ENCODE results near the gene SAMD14.

SAMD14 gene

DNA sequence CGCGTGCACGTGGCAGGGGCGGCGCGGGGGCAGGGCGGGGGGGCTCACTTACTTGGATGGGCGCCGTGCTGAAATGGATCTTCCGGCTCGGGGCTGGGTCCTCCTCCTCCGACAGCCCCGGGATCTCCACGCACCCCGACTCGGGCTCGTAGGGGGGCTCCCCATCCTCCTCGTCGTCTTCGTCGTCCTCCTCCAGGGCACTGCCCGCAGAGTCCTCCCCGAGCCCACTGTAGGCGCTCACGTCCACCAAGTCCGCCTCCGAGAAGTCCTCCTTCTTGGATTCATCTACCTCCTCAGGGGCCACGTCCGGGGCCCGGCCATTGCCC lies 19.1 kb upstream of the SAMD14 start:
- H3K4me1 ChIP-seq (ENCODE audit: insufficient read depth, low read length) = peaks cover 39% of the 10 kb centered on the region
- H3K36me3 ChIP-seq (ENCODE audit: insufficient read depth, low read length) = peaks cover 8% of the 10 kb centered on the region
- H3K9me3 ChIP-seq (ENCODE audit: low read length) = no peaks in the 10 kb centered on the region
- no peaks in the 10 kb centered on the region for H3K27me3 ChIP-seq (ENCODE audit: insufficient read depth, low read length)
- H2AFZ ChIP-seq (ENCODE audit: low read depth, low read length) = no peak overlapping the region
- H3K4me3 ChIP-seq (ENCODE audit: low read length) = peak overlapping the region; percentile 69

- H3K36me3 ChIP-seq (ENCODE audit: insufficient read depth, low read length) = peaks cover 14% of the 10 kb centered on the region
- H3K4me3 ChIP-seq (ENCODE audit: low read length) = peak overlapping the region; percentile 69
- no peaks in the 10 kb centered on the region for H3K27me3 ChIP-seq (ENCODE audit: insufficient read depth, low read length)
- no peaks in the 10 kb centered on the region for H3K9me3 ChIP-seq (ENCODE audit: low read length)
- H3K4me1 ChIP-seq (ENCODE audit: insufficient read depth, low read length) = peaks cover 39% of the 10 kb centered on the region
- no peak overlapping the region for H2AFZ ChIP-seq (ENCODE audit: low read depth, low read length)
Observed at GRCh38 chr17:50148226-50149090, 18.5 kb upstream of the SAMD14 start.

GRCh38 chr17:50147841-50148225 lies 17.9 kb upstream of the SAMD14 start:
- peaks cover 39% of the 10 kb centered on the region for H3K4me1 ChIP-seq (ENCODE audit: insufficient read depth, low read length)

GRCh38 chr17:50146927-50147665 lies 17.1 kb upstream of the SAMD14 start:
- peaks cover 35% of the 10 kb centered on the region for H3K4me1 ChIP-seq (ENCODE audit: insufficient read depth, low read length)

More at GRCh38 chr17:50147841-50148225, 17.9 kb upstream of the SAMD14 start:
- Histone ChIP-seq H2AFZ (ENCODE audit: low read depth, low read length) (no peak overlapping the region), H3K36me3 (ENCODE audit: insufficient read depth, low read length) (peaks cover 19% of the 10 kb centered on the region), H3K9me3 (ENCODE audit: low read length) (no peaks in the 10 kb centered on the region), H3K27me3 (ENCODE audit: insufficient read depth, low read length) (no peaks in the 10 kb centered on the region), H3K4me3 (ENCODE audit: low read length) (peak overlapping the region; percentile 69)

DNA sequence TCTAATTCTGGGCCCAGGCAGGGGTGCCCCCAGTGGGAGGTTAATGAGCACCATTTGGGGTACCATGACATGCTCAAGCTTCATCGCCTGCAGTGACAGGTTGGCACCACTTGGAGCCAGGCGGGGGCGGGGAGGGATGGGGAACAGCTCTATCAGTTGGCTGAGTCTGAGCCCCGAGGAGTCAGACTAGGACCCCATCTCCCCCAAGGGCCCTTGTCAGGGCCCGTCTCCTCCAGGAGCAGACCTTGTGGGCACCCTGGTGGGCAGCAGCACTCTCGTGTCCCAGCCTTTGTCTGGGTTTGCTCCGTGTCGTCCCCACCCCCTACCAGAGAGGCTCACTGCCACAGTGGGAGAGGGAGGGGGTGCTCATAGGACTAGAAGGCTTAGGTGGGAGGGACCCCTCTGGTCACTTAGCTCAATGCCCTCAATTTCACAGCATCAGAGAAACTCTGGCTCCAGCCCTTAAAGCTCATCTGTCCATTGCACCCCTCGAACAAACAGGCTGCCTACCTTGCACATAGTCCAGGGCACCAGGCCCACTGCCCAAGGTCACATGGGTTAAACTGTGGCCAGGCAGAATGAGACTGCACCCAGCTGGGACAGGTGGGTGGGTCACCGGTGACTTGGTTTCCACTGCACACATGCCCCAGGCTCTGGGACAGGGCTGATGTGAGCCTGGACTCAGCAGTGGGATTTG lies 16.4 kb upstream of the SAMD14 start:
- H3K4me1 ChIP-seq (ENCODE audit: insufficient read depth, low read length) = peaks cover 33% of the 10 kb centered on the region
- no peaks in the 10 kb centered on the region for H3K27me3 ChIP-seq (ENCODE audit: insufficient read depth, low read length)
- H2AFZ ChIP-seq (ENCODE audit: low read depth, low read length) = no peak overlapping the region
- peaks cover 32% of the 10 kb centered on the region for H3K36me3 ChIP-seq (ENCODE audit: insufficient read depth, low read length)
- H3K4me3 ChIP-seq (ENCODE audit: low read length) = no peak overlapping the region
- no peaks in the 10 kb centered on the region for H3K9me3 ChIP-seq (ENCODE audit: low read length)

More at GRCh38 chr17:50146927-50147665, 17.1 kb upstream of the SAMD14 start:
- no peaks in the 10 kb centered on the region for H3K9me3 ChIP-seq (ENCODE audit: low read length)
- no peak overlapping the region for H3K4me3 ChIP-seq (ENCODE audit: low read length)
- no peak overlapping the region for H2AFZ ChIP-seq (ENCODE audit: low read depth, low read length)
- H3K27me3 ChIP-seq (ENCODE audit: insufficient read depth, low read length) = no peaks in the 10 kb centered on the region
- H3K36me3 ChIP-seq (ENCODE audit: insufficient read depth, low read length) = peaks cover 26% of the 10 kb centered on the region

DNA sequence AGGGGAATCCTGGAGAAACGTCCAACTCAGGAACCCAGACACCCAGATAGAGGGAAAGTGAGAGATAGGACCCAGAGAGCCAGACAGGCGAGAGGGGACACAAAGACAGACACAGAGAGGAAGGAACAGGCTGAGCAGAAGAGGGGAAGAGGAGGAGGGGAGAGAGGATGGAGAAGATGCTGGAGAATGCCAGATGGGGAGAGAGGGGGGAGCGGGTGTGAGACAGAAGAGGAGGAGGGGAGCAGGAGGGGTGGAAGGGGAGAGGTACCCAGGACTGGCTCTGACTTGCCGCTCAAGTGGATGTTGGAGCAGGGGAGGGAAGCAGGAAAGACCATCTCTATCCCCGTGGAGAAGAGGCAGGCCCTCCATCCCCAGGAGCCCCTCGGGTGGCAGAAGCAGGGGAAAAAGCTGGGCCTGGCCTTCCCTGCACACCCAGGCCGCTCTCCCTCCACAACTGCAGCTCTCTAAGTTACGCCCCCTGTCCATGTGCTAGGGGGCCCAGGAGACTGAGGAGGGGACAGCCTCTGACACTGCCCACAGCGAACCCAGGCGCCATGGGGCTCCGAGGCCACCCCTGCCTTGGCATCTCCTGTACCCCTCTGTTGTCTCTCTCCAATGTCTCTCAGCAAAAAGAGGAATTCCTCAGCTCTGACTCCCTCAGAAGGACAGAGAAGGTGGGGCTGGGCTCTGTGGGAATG lies 15.7 kb upstream of the SAMD14 start:
- Histone ChIP-seq H2AFZ (ENCODE audit: low read depth, low read length) (no peak overlapping the region), H3K4me3 (ENCODE audit: low read length) (no peak overlapping the region), H3K27me3 (ENCODE audit: insufficient read depth, low read length) (no peaks in the 10 kb centered on the region), H3K4me1 (ENCODE audit: insufficient read depth, low read length) (peaks cover 33% of the 10 kb centered on the region), H3K9me3 (ENCODE audit: low read length) (no peaks in the 10 kb centered on the region), H3K36me3 (ENCODE audit: insufficient read depth, low read length) (peaks cover 37% of the 10 kb centered on the region)

GRCh38 chr17:50144845-50145531 lies 15.0 kb upstream of the SAMD14 start:
- no peak overlapping the region for H3K4me3 ChIP-seq (ENCODE audit: low read length)
- no peaks in the 10 kb centered on the region for H3K9me3 ChIP-seq (ENCODE audit: low read length)
- peaks cover 43% of the 10 kb centered on the region for H3K36me3 ChIP-seq (ENCODE audit: insufficient read depth, low read length)
- H2AFZ ChIP-seq (ENCODE audit: low read depth, low read length) = no peak overlapping the region
- no peaks in the 10 kb centered on the region for H3K27me3 ChIP-seq (ENCODE audit: insufficient read depth, low read length)
- peaks cover 33% of the 10 kb centered on the region for H3K4me1 ChIP-seq (ENCODE audit: insufficient read depth, low read length)

DNA sequence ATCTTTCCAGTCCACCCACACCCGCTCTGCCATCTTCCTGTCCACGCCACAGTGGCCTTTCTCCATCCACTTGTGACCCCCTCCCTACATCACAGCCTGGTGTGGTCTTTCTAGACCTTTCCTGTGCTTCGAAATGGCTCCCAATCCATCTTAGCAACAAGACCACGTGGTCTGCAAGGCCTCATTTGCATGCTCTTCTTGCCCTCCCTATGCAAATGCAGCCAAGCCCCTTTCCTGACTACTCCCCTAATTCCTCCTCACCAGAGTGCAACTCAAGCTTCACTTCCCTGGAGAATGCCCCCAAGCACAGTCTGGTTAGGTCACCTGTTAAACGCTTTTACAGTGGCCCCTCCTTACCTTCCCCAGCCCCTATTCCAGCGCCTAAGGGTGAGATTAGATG lies 14.4 kb upstream of the SAMD14 start:
- no peaks in the 10 kb centered on the region for H3K27me3 ChIP-seq (ENCODE audit: insufficient read depth, low read length)
- H3K9me3 ChIP-seq (ENCODE audit: low read length) = no peaks in the 10 kb centered on the region
- H2AFZ ChIP-seq (ENCODE audit: low read depth, low read length) = no peak overlapping the region
- H3K4me3 ChIP-seq (ENCODE audit: low read length) = no peak overlapping the region
- peaks cover 29% of the 10 kb centered on the region for H3K4me1 ChIP-seq (ENCODE audit: insufficient read depth, low read length)
- peaks cover 48% of the 10 kb centered on the region for H3K36me3 ChIP-seq (ENCODE audit: insufficient read depth, low read length)

- Histone ChIP-seq H3K4me1 (ENCODE audit: insufficient read depth, low read length) (peaks cover 23% of the 10 kb centered on the region), H3K27me3 (ENCODE audit: insufficient read depth, low read length) (no peaks in the 10 kb centered on the region), H3K4me3 (ENCODE audit: low read length) (no peak overlapping the region), H3K9me3 (ENCODE audit: low read length) (no peaks in the 10 kb centered on the region), H2AFZ (ENCODE audit: low read depth, low read length) (no peak overlapping the region), H3K36me3 (ENCODE audit: insufficient read depth, low read length) (peaks cover 55% of the 10 kb centered on the region)
Observed at GRCh38 chr17:50143461-50144176, 13.7 kb upstream of the SAMD14 start.

DNA sequence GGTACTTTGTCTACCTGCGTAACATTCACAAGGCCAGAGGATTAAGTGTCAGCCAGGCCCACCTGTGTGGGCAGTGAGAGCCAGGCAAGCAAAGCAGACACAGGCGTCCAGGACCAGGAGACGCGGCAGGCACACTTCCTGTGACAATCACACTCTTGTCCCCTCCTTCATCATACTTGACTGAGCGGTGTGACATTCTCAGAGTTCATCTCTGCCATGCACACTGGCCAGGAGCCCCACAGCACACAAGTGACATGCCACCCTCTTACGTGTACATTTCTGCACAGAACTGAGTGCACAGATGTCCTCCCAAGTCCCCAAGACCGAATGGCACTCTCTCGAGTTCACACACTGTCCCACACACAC lies 11.8 kb upstream of the SAMD14 start:
- Histone ChIP-seq H3K4me3 (ENCODE audit: low read length) (no peak overlapping the region), H3K36me3 (ENCODE audit: insufficient read depth, low read length) (peaks cover 72% of the 10 kb centered on the region), H2AFZ (ENCODE audit: low read depth, low read length) (no peak overlapping the region), H3K4me1 (ENCODE audit: insufficient read depth, low read length) (peaks cover 5% of the 10 kb centered on the region), H3K27me3 (ENCODE audit: insufficient read depth, low read length) (no peaks in the 10 kb centered on the region), H3K9me3 (ENCODE audit: low read length) (no peaks in the 10 kb centered on the region)

DNA sequence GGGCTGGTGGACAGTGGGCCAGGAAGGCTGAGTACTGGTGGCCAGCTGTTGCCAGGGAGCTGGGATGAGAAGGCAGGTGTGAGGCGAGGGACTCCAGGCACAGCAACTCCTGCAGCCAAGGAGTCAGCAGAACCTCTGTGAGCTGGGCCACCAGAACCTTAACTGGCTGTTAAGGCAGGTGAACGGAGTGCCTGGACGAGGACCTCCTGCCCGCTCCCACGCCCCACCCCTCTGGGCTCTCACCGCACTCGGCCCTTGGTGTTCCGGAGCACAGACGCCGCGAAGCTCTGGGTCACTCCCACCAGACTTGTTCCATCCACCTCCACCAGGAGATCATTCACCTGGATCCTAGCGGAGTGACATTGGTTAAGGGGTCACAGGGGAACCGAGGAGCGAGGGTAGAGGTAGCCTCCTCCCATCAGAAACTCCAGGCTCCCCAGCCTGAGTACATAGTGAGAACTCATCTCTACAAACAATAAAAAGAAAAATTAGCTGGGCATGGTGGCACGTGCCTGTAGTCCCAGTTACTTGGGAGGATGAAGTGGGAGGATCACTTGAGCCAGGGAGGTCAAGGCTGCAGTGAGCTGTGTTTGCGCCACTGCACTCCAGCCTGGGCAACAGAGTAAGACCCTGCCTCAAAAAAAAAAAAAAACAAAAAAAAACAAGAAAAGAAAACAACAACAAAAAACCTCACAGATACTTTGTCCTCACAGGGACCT lies 11.2 kb upstream of the SAMD14 start:
- Histone ChIP-seq H2AFZ (ENCODE audit: low read depth, low read length) (no peak overlapping the region), H3K27me3 (ENCODE audit: insufficient read depth, low read length) (no peaks in the 10 kb centered on the region), H3K4me3 (ENCODE audit: low read length) (no peak overlapping the region), H3K9me3 (ENCODE audit: low read length) (no peaks in the 10 kb centered on the region), H3K36me3 (ENCODE audit: insufficient read depth, low read length) (peaks cover 77% of the 10 kb centered on the region), H3K4me1 (ENCODE audit: insufficient read depth, low read length) (no peaks in the 10 kb centered on the region)
